GM10248 (cell line): Measurements from ENCODE around the gene C1orf174.

Source experiments
- CTCF ChIA-PET: fragments of 300-600 bp; sonication (Branson Sonifier 250); formaldehyde crosslinking; extraction: SDS; loops from one replicate; lab custom pipeline; 2021; ENCODE audit warnings: antibody characterized with exemption; lab: Yijun Ruan, JAX
- POLR2A ChIA-PET: fragments of 350-650 bp; sonication (Branson Sonifier 250); formaldehyde crosslinking; extraction: SDS; loops from one replicate; lab custom pipeline; 2020; ENCODE audit warnings: antibody characterized with exemption; lab: Yijun Ruan, JAX
- DNase-seq: peaks from one replicate; pipeline ENCODE4 v3.0.0; 2012; ENCODE audit errors: extremely low spot score
- CTCF ChIP-seq: IDR thresholded peaks from 2 replicates; pipeline ENCODE4 v1.5.1; 2012; ENCODE audit warnings: mild to moderate bottlenecking, low read depth; ENCODE audit errors: extremely low read depth, missing control alignments, control extremely low read depth

C1orf174 gene

GRCh38 chr1:3915551-3916121, 15.6 kb upstream of the C1orf174 start:
- ChIA-PET CTCF (no interaction called here), POLR2A (no interaction called here)
- DNase-seq, result no peak
- TF ChIP-seq CTCF, result no peak

GRCh38 chr1:3914911-3915310, 14.8 kb upstream of the C1orf174 start:
- ChIA-PET CTCF (no interaction called here), POLR2A (no interaction called here)
- no peak for DNase-seq
- TF ChIP-seq CTCF, result no peak

GRCh38 chr1:3914331-3914851, 14.3 kb upstream of the C1orf174 start:
- ChIA-PET POLR2A (no interaction called here), CTCF (no interaction called here)
- no peak for DNase-seq
- TF ChIP-seq CTCF, result no peak

GRCh38 chr1:3912809-3913685, 13.0 kb upstream of the C1orf174 start:
- POLR2A ChIA-PET, result no interaction called here
- CTCF ChIA-PET, result no interaction called here
- no peak for DNase-seq
- TF ChIP-seq CTCF, result no peak

GRCh38 chr1:3911981-3912808, 12.1 kb upstream of the C1orf174 start:
- CTCF ChIA-PET, result interaction anchor here (1.1 kb wide), 1 partner anchor 21 kb away, joined by 4 read pairs; no protein-coding TSS in a partner anchor
- TF ChIP-seq CTCF, result no peak
- no peak for DNase-seq
- POLR2A ChIA-PET, result no interaction called here
